Psoas muscle (tissue), 8 donors: ENCODE measurements around the gene DUSP10. TPM values are rescaled to one million over a fixed set of nuclear protein-coding genes. Genes with fewer than 3 reads are reported as not detected.

Experiments used
- ATAC-seq, 4 donors: fragments of 200-7000 bp; cut with Tn5 transposase; one replicate each; pipeline ENCODE4 v1.9.1; 2020; ENCODE audit warnings: moderate library complexity in 3 of 4, mild to moderate bottlenecking in 2 of 4
- DNase-seq, 2 donors: peaks; one replicate each; pipeline ENCODE4 v3.0.0-alpha.2; 2020
- H3K27ac ChIP-seq: fragments of 200-600 bp; one replicate; pipeline ENCODE4 v1.8.0; 2022
- H3K27me3 ChIP-seq, 3 donors: fragments of 200-600 bp in 1 of 3; one replicate each; pipeline versions ENCODE4 v1.6.1 to v1.8.0; 2013 to 2022; ENCODE audit warnings: low read length in 2 of 3, mild to moderate bottlenecking in 2 of 3, moderate library complexity in 1 of 3; ENCODE audit not compliant: insufficient read depth in 3 of 3
- H3K36me3 ChIP-seq, 2 donors: fragments of 200-600 bp in 1 of 2; one replicate each; pipeline versions ENCODE4 v1.6.1 to v1.8.0; 2013 to 2022; ENCODE audit warnings: low read depth in 1 of 2, mild to moderate bottlenecking in 1 of 2, moderate library complexity in 1 of 2; ENCODE audit not compliant: insufficient read depth in 1 of 2
- H3K4me1 ChIP-seq: fragments of 200-600 bp; one replicate; pipeline ENCODE4 v1.8.0; 2022
- H3K4me3 ChIP-seq: fragments of 200-600 bp; one replicate; pipeline ENCODE4 v1.8.0; 2022; ENCODE audit warnings: mild to moderate bottlenecking
- H3K9me3 ChIP-seq: fragments of 200-600 bp; one replicate; pipeline ENCODE4 v1.8.0; 2022
- WGBS, 3 donors: extraction: QIAGEN DNeasy Blood & Tissue Kit; methylation state at CpG; one replicate each; pipeline versions ENCODE4 v1.1.6 to v1.1.7; 2013; 5-methylcytosine and 5-hydroxymethylcytosine counted together
- intact Hi-C, 2 donors: fragments of 100-400 bp; cut with DNase I; formaldehyde crosslinking; loops; one replicate each; pipeline versions ENCODE4 v1.11.0 to v1.14.2; 2022
- polyA plus RNA-seq, 3 donors: library from polyadenylated mRNA; stranded (reverse); fragments of 200-250 nt; gene quantifications; one replicate each; pipeline ENCODE4 v1.2.3, GENCODE V29; 2013
- total RNA-seq, 4 donors: library from RNA; stranded (reverse); fragmentation: NEBNext Ultra II Directional in 2 of 4; extraction: Animal tissue kit (Norgen Biotek cat#: 25700) in 2 of 4; gene quantifications; one replicate each; pipeline versions ENCODE4 v1.2.1 to v1.2.4, GENCODE V29; 2021 to 2023
- TF ChIP-seq, protein P1 (sequence below): fragments of 200-600 bp; IDR thresholded peaks from one replicate; pipeline ENCODE4 v1.8.0; 2022; ENCODE audit warnings: antibody characterized with exemption
- donor health status: healthy with polysubstance abuse.
- donor health status: DM: no; HTN: no; CAD: no; lungs with moderate emphysema.
- donor health status: Bipolar disorder and iron deficiency.
- donor health status: healthy.
- donor health status: DM: yes; HTN: yes; CAD: no.
- donor health status: DM: no; HTN: no; CAD: no.
- donor health status: DM: no; HTN: no; CAD: no.
- donor health status: DM: yes; HTN: yes; CAD: no.

DUSP10 gene
- total and polyA plus RNA-seq, 7 donors: 4.7 to 15.5 (median 5.9) TPM

DNA sequence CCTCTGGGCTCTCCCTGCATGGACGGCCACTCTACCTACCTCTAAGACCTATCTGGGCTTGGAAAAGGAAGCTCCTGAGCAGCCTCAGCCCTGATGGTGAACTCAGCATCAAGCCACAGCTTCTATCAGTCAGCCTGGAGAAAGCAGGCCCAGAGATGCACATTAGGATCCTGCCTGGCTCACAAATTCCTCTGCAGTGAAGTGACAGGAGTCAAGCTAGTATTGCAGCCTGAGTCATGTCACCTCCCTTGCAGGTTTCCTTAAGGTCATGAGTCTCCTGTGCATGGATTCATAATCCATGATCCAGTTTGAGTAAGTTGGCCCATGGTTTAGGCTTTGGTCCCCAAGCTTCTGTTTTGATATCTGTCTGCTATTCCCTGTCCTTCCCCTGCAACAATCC, 37.9 kb upstream of the DUSP10 start:
- Histone ChIP-seq H3K27me3 (no peaks in the 10 kb centered on the region), H3K36me3 (no peaks in the 10 kb centered on the region), H3K4me1 (no peaks in the 10 kb centered on the region), H3K4me3 (no peak overlapping the region), H3K27ac (no peak overlapping the region), H3K9me3 (no peaks in the 10 kb centered on the region)
- DNase-seq: no peak
- TF ChIP-seq, protein P1, sequence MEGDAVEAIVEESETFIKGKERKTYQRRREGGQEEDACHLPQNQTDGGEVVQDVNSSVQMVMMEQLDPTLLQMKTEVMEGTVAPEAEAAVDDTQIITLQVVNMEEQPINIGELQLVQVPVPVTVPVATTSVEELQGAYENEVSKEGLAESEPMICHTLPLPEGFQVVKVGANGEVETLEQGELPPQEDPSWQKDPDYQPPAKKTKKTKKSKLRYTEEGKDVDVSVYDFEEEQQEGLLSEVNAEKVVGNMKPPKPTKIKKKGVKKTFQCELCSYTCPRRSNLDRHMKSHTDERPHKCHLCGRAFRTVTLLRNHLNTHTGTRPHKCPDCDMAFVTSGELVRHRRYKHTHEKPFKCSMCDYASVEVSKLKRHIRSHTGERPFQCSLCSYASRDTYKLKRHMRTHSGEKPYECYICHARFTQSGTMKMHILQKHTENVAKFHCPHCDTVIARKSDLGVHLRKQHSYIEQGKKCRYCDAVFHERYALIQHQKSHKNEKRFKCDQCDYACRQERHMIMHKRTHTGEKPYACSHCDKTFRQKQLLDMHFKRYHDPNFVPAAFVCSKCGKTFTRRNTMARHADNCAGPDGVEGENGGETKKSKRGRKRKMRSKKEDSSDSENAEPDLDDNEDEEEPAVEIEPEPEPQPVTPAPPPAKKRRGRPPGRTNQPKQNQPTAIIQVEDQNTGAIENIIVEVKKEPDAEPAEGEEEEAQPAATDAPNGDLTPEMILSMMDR: no peak
- WGBS, 3 donors: 93 to 100% (median 100%) methylated on average over 1 of the region's 1 CpG
- ATAC-seq: no peak
- intact Hi-C loops: no loop called here

DNA sequence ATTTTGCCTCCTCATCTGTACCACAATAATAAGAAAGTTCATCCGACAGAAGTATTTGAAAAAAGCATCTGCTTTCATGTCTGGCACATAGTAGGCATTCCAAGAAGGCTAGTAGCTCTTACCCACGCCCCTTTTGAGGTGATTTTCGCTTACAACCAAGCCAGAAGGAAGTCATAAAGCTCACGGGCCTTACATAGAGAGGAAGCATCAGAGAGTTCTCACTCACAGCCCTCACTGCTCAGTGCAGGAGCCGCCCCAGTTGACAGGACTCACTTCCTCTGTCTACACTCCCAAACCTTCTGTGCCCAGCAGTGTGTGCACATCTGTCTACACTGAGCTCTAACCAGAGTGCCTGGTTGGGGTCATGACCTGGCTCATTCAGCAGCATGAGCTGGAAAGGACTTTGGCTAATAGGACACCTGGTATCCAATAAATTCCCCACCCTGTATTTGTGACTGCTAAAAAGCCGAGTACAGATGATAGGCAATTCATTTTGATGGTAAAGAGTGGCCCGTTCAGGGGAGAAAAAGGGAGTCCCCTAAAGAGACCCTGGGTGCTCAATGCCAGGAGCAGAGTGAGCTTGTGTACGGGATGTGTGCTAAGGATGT, 36.8 kb upstream of the DUSP10 start:
- intact Hi-C loops: no loop called here
- Histone ChIP-seq H3K4me3 (no peak overlapping the region), H3K36me3 (no peaks in the 10 kb centered on the region), H3K9me3 (no peaks in the 10 kb centered on the region), H3K27ac (no peak overlapping the region), H3K27me3 (no peaks in the 10 kb centered on the region), H3K4me1 (no peaks in the 10 kb centered on the region)
- 83 to 87% (median 84%) methylated on average over 8 of the region's 8 CpGs for WGBS, 3 donors
- TF ChIP-seq, protein P1: no peak
- ATAC-seq: no peak
- no peak for DNase-seq

DNA sequence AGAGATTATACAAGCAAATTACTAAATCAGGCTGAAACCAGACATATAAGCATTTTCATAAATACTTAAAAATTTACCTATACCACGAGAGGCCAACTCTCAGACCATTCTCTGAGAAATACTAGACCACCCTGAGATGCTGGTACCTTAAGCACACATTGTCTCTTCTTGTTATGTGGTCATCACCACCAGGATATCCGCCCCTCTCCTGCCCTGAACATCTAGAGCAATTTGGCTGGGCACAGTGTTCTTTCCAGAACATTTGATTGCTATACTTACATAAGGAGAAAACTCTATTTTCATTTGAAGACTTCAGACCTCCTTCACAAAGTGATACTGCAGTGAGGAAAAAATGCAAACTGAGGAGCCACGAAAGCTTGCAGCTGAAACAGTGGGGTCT, 36.2 kb upstream of the DUSP10 start:
- no peak overlapping the region for H3K27ac ChIP-seq
- DNase-seq (no peak), ATAC-seq (no peak)
- no peaks in the 10 kb centered on the region for H3K9me3 ChIP-seq
- no peak overlapping the region for H3K4me3 ChIP-seq
- intact Hi-C loops: no loop called here
- TF ChIP-seq, protein P1: no peak
- WGBS, 3 donors: 86 to 94% (median 87%) methylated on average over 3 of the region's 3 CpGs
- no peaks in the 10 kb centered on the region for H3K27me3 ChIP-seq
- H3K4me1 ChIP-seq: no peaks in the 10 kb centered on the region
- H3K36me3 ChIP-seq: no peaks in the 10 kb centered on the region

DNA sequence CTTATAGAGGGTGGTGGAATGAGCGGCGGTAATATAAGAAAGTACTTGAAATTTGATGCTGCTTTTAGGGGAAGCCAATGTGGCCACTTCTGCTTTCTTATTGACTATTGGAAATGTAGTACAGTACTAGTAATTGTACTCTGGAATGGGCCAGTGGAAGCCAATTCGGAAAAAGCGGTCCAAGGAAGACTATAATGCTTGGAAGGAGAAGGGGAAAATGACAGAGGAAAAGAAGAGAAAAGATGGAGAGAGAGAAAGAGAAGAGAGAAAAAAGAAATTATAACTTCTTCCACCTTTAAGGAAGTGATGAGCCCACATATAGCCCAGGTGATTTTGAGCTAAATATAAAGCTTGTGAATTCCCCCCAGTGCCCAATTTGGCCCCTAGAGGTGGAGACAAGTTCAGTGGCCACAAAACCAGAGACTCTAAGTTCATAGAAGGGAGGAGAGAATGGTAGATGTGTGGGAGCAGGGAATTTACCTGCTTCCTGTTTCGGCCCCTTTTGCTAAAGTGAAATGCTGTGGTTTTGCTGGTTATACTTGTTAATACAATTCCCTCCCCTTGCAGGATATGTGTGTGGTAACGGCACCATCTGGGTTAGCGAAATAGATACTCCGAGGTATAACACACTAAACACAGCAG, 35.7 kb upstream of the DUSP10 start:
- no peaks in the 10 kb centered on the region for H3K36me3 ChIP-seq
- no peak for DNase-seq
- WGBS, 3 donors: 85 to 93% (median 90%) methylated on average over 8 of the region's 8 CpGs
- no peak overlapping the region for H3K4me3 ChIP-seq
- no peaks in the 10 kb centered on the region for H3K9me3 ChIP-seq
- no peak for ATAC-seq
- no peak overlapping the region for H3K27ac ChIP-seq
- TF ChIP-seq, protein P1: no peak
- intact Hi-C loops: no loop called here
- H3K27me3 ChIP-seq: no peaks in the 10 kb centered on the region
- H3K4me1 ChIP-seq: no peaks in the 10 kb centered on the region
